Chondrocyte (in vitro differentiated cells): ENCODE results near the gene ZDHHC14. TPM values are rescaled to one million over a fixed set of nuclear protein-coding genes. Genes with fewer than 3 reads are reported as not detected.

Source experiments
- DNase-seq: peaks from one replicate; pipeline ENCODE4 v3.0.0; 2021; ENCODE audit warnings: mixed read lengths, low spot score
- H3K27ac Mint-ChIP-seq: one replicate; pipeline ENCODE4 v1.8.0; 2021; ENCODE audit warnings: mild to moderate bottlenecking, moderate library complexity, mixed read lengths; ENCODE audit not compliant: unreplicated experiment
- H3K27me3 Mint-ChIP-seq: 2 replicates; pipeline ENCODE4 v1.8.0; 2021; ENCODE audit warnings: low read depth, mixed read lengths
- H3K36me3 Mint-ChIP-seq: 2 replicates; pipeline ENCODE4 v1.8.0; 2021; ENCODE audit warnings: low read depth, mixed read lengths
- H3K4me1 Mint-ChIP-seq: 2 replicates; pipeline ENCODE4 v1.8.0; 2021; ENCODE audit warnings: low read depth, mild to moderate bottlenecking, mixed read lengths
- H3K4me3 Mint-ChIP-seq: one replicate; pipeline ENCODE4 v1.8.0; 2021; ENCODE audit warnings: mild to moderate bottlenecking, moderate library complexity, mixed read lengths; ENCODE audit not compliant: unreplicated experiment
- H3K9me3 Mint-ChIP-seq: 2 replicates; pipeline ENCODE4 v1.8.0; 2021; ENCODE audit warnings: low read depth, mixed read lengths
- total RNA-seq: library from RNA; stranded (reverse); gene quantifications from 3 replicates; pipeline ENCODE4 v1.2.1, GENCODE V29; 2021
- TF ChIP-seq, protein P1 (sequence below): fragments of 200-600 bp; sonication (generic); IDR thresholded peaks from 2 replicates; pipeline ENCODE4 v1.5.0; 2021; ENCODE audit warnings: antibody characterized with exemption, mild to moderate bottlenecking, moderate library complexity

ZDHHC14 gene
- total RNA-seq, 1 donor from 2014 or later: 8.4 TPM

DNA sequence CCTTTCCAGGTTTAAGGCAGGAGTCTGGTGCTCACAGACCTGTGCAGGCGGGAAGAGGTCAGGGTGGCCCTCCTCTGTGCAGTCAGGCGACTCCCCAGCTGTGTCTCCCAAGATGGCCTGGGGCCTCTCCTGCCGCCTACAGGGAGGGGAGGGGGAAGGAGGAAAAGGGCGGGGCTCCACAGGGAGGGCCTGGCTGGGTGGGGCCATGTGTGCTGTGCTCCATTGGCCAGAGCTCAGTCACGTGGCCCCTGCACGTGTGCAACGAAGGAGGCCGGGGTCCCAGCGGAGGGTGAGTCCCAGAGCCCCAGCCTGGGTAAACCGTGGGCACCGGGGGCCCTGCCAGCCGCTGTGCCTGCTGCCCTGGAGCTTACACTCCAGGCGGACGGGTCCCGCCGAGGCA lies 211.6 kb downstream of the ZDHHC14 start:
- Mint-ChIP-seq H3K9me3 (peaks cover 6% of the 10 kb centered on the region), H3K4me3 (no peak overlapping the region), H3K27ac (no peak overlapping the region), H3K4me1 (no peaks in the 10 kb centered on the region), H3K36me3 (peaks cover 7% of the 10 kb centered on the region), H3K27me3 (no peaks in the 10 kb centered on the region)
- TF ChIP-seq, protein P1, sequence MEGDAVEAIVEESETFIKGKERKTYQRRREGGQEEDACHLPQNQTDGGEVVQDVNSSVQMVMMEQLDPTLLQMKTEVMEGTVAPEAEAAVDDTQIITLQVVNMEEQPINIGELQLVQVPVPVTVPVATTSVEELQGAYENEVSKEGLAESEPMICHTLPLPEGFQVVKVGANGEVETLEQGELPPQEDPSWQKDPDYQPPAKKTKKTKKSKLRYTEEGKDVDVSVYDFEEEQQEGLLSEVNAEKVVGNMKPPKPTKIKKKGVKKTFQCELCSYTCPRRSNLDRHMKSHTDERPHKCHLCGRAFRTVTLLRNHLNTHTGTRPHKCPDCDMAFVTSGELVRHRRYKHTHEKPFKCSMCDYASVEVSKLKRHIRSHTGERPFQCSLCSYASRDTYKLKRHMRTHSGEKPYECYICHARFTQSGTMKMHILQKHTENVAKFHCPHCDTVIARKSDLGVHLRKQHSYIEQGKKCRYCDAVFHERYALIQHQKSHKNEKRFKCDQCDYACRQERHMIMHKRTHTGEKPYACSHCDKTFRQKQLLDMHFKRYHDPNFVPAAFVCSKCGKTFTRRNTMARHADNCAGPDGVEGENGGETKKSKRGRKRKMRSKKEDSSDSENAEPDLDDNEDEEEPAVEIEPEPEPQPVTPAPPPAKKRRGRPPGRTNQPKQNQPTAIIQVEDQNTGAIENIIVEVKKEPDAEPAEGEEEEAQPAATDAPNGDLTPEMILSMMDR: no peak
- DNase-seq: no peak

DNA sequence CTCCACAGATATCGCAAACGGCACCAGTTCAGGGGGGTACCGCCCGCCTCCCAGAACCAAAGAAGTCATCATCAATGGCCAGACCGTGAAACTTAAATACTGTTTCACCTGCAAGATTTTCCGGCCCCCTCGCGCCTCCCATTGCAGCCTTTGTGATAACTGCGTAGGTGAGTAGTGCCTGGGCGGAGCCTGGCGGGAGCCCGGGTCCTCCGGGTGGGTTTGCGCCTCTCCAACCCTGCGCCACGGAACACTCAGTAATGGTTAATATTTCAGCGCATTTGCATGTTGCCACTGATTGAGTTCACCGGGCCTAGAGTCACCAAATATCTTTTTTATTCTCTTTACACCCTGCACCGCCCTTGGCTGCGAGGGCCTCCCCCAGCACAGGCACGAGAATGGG lies 212.0 kb downstream of the ZDHHC14 start:
- H3K27ac Mint-ChIP-seq: no peak overlapping the region
- TF ChIP-seq, protein P1: no peak
- H3K4me3 Mint-ChIP-seq: no peak overlapping the region
- H3K4me1 Mint-ChIP-seq: no peaks in the 10 kb centered on the region
- H3K9me3 Mint-ChIP-seq: peaks cover 6% of the 10 kb centered on the region
- DNase-seq: no peak
- peaks cover 7% of the 10 kb centered on the region for H3K36me3 Mint-ChIP-seq
- no peaks in the 10 kb centered on the region for H3K27me3 Mint-ChIP-seq

DNA sequence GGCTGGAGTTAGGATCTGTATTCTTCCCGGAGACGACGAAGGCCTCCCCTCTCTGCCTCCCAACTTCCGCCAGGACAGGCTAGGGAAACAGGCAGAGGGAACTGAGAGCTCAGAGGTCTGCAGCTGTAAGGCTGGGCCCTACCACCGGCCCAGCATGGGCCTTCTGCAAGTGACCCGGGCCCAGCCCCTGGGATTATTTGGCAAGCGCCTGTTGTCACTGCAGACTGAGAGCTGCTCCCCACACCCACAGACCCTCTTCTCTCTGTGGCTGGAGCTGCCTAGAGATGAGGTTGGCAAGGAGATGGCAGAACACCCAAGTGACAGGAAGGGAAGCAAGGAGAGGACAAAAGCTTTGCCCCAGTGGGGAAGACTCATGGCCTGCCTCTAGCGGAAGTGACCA lies 212.6 kb downstream of the ZDHHC14 start:
- no peaks in the 10 kb centered on the region for H3K27me3 Mint-ChIP-seq
- no peak overlapping the region for H3K4me3 Mint-ChIP-seq
- TF ChIP-seq, protein P1: no peak
- peaks cover 7% of the 10 kb centered on the region for H3K36me3 Mint-ChIP-seq
- no peak for DNase-seq
- no peaks in the 10 kb centered on the region for H3K4me1 Mint-ChIP-seq
- peaks cover 6% of the 10 kb centered on the region for H3K9me3 Mint-ChIP-seq
- H3K27ac Mint-ChIP-seq: no peak overlapping the region

DNA sequence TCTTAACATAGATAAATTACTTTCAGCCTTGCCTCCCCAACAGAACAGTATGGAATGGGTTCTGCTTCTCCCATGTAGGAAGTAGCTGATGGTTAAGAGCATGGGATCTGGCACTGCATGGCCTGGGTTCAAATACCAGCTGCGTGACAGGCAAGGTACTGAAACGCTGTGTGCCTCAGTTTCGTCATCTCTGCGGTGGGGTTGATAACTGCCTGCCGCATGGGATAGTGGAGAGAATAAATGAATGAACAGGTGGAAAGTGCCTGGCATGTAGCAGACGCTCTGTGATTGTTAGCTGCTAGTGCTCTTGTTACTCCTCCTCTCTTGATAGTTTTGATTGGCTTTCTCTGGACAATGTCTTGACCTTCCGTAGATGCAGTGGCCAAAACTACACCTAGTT lies 213.3 kb downstream of the ZDHHC14 start:
- no peak overlapping the region for H3K4me3 Mint-ChIP-seq
- peaks cover 6% of the 10 kb centered on the region for H3K36me3 Mint-ChIP-seq
- peaks cover 6% of the 10 kb centered on the region for H3K9me3 Mint-ChIP-seq
- H3K4me1 Mint-ChIP-seq: no peaks in the 10 kb centered on the region
- TF ChIP-seq, protein P1: no peak
- no peak overlapping the region for H3K27ac Mint-ChIP-seq
- H3K27me3 Mint-ChIP-seq: no peaks in the 10 kb centered on the region
- no peak for DNase-seq

DNA sequence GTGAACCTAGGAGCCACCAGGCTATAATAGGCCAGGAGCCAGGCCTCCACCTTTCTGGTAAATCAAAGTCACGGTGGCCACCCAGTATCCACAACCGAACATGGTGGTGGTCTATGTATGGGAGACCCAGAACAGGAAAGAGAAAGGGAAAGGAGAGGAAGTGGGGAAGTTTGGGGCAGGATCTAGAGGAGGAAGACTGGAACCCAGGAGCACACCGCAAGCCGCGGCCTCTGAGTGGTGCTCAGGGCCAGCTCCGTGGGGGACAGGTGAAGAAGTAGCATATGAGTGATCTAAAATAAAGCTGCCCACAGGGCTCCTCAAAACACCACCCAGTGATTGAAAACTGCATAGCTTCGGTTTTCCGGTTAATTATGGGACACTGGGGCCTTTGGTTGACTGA lies 214.8 kb downstream of the ZDHHC14 start:
- no peak overlapping the region for H3K27ac Mint-ChIP-seq
- no peak for DNase-seq

More for the DNA sequence above, 214.8 kb downstream of the ZDHHC14 start:
- TF ChIP-seq, protein P1: peak; percentile 12
- peaks cover 3% of the 10 kb centered on the region for H3K36me3 Mint-ChIP-seq
- no peaks in the 10 kb centered on the region for H3K9me3 Mint-ChIP-seq
- no peaks in the 10 kb centered on the region for H3K4me1 Mint-ChIP-seq
- H3K27me3 Mint-ChIP-seq: no peaks in the 10 kb centered on the region
- H3K4me3 Mint-ChIP-seq: no peak overlapping the region
